Activated effector memory CD4-positive, alpha-beta T cell treated with Interleukin-2 at 50 U/mL for 16 hours (primary cell): Measurements from ENCODE around the gene XG.
"Not testable (repeated sequence)": the region's sequence is repeated elsewhere in the genome, so short reads cannot be mapped to it uniquely, and the experiment has no call there.

Experiments used
- DNase-seq: peaks from one replicate; pipeline ENCODE4 v3.0.0-alpha.2; 2020

The XG gene

DNA sequence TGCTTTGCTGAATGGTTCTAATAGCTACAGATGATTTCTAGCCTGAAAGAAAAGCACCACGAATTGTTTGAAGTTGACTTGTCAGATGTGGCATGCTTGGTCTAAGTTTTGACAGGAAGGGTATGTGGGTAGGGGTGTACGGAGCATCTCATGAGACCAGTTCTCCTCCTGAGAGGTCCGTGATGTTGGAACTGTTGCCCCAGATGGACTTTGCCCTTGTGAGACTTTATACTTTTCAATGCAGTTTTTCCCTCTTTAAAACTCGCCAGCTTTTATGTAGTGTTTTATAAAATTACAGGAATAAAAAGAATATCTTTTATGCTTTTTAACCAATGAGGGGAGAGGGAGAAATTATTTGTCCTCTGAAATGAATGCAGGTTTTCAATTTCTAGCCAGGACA lies 16.6 kb upstream of the XG start:
- no peak for DNase-seq

DNA sequence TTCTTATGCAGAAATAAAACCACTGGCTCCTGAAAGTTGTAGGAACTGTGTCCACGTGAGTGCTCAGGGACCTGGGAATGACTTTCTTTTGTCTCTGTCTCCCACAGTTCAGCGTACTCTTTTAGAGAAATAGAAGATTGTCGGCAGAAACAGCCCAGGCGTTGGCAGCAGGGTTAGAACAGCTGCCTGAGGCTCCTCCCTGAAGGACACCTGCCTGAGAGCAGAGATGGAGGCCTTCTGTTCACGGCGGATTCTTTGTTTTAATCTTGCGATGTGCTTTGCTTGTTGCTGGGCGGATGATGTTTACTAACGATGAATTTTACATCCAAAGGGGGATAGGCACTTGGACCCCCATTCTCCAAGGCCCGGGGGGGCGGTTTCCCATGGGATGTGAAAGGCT lies 11.2 kb upstream of the XG start:
- no peak for DNase-seq

DNA sequence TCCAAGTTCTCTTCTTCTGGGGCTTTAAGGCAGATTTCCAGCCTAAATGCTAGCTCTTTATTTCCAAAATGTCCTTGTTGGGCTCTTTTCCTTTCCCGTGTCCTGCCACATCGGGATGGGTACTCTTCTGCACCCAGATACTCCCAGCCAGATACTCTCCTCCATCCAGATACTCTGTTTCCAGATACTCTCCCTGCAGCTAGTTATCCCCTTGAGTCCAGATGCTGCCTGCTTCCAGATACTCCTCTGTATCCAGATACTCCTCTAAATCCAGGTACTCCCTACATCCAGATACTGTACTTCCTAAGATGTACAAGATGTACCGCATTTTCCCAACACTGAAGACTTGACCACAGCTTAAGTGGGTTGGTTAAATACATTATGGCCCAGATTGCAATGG lies 10.5 kb upstream of the XG start:
- DNase-seq: no peak

DNA sequence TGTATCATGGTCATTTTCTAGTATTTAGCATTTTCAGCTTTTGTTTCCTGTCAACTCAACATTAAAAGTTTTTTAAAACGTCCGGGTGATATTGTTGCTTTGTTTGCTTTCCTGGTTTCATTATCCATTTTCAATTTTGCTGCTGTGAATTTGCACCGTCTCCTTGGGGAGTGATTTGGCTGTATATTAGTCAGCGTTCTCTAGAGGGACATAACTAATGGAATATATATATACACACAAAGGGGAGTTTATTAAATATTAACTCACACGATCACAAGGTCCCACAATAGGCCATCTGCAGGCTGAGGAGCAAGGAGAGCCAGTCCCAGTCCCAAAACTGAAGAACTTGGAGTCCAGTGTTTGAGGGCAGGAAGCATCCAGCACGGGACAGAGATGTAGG lies 5.6 kb upstream of the XG start:
- DNase-seq: not testable (repeated sequence)

DNA sequence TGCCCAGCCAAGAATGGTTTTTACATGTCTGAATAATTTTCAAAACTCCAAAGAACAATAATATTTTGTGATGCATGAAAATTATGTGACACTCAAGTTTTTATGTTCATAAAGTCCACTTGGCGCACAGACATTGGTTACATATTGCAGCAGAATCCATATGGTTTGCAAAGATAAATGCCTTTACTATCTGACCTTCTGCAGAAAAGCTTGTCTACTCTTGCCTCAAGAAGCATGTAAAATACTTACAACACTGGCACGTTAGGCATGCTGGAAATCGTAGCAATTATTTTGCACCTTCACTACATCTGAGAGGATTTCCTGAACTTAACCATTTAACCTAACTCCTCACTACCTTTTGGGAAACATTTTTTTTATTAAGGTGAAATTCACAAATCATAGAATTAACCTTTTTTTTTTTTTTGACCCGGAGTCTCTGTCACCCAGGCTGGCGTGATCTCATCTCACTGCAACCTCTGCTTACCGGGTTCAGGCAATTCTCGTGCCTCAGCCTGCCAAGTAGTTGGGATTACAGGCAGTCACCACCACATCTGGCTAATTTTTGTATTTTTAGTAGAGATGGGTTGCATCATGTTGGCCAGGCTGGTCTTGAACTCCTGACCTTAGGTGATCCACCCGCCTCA lies 3.5 kb upstream of the XG start:
- DNase-seq: no peak

DNA sequence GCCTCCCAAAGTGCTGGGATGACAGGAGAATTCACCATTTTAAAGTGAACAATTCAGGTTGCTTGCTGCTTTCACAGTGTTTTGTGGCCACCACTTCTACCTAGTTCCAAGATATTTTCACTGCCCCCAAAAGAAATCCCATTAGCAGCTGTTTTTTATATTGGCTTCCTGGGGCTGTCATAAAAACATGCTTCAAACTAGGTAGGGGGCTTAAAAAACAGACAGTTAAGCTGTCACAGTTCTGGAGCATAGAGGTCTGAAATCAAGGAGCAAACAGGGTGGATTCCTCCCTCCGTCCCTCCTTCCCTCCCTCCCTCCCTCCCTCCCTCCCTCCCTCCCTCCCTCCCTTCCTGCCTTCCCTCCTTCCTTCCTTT lies 3.0 kb upstream of the XG start:
- no peak for DNase-seq

DNA sequence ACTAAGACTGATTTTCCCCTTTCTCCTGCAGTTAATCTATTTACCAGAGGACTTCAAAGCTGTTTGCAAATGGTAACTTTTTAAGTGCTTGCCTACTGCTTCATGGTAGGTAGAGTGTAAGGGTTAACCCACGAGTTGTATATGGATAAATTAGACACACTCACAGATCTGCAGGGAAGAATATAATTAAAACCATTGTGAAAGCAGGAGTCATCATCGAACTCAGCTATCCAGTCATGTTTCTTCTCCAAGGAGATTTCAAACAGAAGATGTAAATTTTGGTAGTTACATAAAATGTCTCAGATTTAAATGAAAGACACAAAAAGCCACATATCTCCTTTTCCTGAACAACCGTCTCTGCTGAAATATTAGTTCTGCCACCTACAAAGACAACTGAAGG lies 549 bp upstream of the XG start:
- no peak for DNase-seq

DNA sequence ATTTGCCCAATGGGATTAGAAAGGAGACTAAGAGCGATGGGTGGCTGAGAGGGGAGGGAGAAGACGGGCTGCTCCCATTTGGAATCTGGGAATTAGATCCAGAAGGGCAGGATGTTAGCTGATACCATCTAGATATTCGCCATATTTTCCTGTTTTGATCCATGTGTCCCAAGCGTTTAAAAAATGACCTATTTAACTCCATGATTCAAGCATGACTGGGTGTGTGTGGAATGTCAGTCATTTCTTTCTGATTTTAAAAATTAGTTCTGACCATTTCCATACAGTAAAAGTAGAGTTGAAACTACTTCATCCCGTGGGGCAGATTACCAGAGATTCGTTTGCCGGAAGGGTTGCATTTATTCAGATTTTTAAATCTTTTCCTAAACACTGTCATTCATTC lies 601 bp downstream of the XG start:
- not testable (repeated sequence) for DNase-seq

DNA sequence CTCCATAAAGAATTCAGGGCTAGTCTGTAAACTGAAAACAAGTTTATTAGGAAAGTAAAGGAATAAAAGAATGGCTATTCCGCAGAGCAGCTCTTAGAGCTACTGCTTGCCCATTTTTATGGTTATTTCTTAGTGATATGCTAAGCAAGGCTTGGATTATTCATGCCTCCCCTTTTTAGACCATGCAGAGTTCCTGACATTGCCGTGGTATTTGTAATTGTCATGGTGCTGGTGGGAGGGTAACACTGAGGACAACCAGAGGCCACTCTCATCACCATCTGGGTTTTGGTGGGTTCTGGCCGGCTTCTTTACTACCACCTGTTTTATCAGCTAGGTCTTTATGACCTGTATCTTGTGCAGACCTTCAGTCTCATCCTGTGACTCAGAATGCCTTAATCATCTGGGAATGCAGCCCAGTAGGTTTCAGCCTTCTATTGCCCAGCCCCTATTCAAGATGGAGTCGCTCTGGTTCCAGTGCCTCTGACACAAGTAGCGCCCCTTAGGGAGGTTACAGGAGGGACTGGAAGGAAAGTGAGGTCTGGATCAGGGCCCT lies 3.4 kb downstream of the XG start:
- DNase-seq: not testable (repeated sequence)

DNA sequence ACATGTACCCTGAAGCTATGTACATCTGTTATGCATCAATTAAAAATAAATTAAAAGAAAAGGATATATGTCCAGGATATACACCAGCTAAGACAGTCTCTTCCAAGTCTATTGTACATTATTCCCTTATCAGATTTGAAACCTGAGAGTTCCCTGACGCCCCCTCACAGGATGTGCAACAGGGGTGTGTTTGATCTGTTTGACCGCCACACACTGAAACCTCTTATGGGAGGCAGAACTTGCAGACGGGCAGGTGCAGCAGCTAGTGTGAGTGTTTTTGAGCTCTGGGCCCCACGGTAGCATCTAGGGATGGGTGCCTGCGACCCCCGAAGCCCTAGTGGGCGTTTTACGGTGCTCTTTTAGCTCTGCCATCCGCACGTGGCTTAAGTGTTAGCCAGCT lies 4.7 kb downstream of the XG start:
- no peak for DNase-seq

DNA sequence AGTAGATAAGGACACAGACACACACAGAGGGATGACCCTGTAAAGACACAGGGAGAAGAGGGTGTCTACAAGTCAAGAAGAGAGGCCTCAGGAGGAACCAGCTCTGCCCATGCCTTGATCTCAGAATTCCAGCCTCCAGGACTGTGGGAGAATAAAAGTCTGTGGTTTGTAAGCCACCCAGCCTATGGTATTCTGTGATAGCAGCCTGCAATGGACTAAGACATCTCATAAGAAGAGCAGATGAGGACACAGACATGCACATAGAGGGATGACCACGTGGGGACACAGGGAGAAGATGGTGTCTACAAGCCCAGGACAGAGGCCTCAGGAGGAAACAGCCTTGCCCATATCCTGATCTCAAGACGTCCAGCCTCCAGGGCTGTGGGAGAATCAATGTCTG lies 9.4 kb downstream of the XG start:
- DNase-seq: no peak

DNA sequence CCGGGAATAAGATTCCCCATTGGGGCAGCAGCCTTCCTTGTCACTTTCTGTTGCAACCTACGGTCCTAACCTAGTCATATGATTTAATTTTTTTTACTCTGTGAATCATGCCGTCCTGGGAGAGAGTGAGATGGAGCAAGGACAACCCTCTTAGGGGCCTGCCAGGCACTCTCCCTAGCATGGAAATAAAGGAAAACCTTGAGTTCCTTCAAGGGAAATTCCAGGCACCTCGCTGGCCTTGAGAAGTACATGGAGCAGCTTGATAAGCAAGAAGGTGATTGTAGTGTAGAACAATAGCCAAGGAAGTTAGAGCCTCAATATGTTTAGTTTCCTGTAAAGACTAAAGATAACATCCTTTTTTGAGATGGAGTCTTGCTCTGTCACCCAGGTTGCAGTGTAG lies 10.8 kb downstream of the XG start:
- DNase-seq: not testable (repeated sequence)

DNA sequence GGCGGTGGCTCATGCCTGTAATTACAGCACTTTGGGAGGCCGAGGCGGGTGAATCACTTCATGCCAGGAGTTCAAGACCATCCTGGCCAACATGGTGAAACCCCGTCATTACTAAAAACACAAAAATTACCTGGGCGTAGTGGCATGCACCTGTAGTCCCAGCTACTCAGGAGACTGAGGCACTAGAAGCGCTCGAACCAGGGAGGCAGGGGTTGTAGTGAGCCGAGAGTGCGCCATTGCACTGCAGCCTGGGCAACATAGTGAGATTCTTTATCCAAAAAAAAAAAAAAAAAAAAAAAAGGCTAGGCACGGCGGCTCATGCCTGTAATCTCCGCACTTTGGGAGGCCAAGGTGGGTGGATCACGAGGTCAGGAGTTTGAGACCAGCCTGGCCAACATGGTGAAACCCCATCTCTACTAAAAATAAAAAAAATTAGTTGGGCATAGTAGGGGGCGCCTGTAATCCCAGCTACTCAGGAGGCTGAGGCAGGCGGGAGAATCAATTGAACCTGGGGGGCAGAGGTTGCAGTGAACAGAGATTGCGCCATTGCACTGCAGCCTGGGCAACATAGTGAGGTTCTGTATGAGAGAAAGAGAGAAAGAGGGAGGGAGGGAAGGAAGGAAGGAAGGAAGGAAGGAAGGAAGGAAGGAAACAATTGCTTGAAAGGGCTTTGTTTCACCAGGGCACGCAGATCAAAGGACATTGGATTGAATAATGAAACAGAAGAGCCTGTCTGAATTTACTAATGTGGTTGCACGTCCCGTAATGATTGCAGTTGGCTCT lies 13.1 kb downstream of the XG start:
- DNase-seq: not testable (repeated sequence)

DNA sequence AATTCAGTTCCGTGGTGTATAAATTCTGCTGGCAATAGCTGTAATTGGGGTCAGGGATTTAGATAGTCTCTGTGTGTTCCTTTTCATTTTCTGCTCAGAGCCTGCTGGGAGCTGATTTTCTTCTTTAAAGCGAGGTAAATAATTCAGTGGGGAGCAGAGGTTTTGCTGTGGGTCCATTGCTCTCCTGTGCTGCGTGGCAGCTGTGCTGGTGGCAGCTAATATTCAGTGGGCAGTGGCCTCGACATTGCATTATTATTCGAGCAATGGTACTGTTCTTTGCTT lies 13.7 kb downstream of the XG start:
- no peak for DNase-seq

DNA sequence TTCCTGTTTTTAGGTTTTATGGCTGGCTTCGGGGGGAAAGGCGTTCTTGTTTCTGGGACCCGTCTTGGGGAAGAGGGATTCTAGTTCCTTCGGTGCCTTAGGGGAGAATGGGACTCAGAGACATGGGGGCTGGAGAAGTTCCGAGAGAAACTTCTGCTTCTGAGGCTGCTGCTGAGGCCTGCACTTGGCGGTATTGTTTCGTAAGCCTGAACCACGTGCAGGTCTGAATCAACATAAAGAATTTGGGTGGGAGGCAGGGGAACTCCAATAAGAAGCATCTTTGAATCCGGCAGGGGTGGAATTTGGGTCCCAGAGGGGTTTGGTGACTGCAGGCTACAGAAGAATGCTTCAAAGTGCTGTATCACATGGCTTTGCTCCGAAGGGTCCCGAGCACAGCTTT lies 15.1 kb downstream of the XG start:
- no peak for DNase-seq

DNA sequence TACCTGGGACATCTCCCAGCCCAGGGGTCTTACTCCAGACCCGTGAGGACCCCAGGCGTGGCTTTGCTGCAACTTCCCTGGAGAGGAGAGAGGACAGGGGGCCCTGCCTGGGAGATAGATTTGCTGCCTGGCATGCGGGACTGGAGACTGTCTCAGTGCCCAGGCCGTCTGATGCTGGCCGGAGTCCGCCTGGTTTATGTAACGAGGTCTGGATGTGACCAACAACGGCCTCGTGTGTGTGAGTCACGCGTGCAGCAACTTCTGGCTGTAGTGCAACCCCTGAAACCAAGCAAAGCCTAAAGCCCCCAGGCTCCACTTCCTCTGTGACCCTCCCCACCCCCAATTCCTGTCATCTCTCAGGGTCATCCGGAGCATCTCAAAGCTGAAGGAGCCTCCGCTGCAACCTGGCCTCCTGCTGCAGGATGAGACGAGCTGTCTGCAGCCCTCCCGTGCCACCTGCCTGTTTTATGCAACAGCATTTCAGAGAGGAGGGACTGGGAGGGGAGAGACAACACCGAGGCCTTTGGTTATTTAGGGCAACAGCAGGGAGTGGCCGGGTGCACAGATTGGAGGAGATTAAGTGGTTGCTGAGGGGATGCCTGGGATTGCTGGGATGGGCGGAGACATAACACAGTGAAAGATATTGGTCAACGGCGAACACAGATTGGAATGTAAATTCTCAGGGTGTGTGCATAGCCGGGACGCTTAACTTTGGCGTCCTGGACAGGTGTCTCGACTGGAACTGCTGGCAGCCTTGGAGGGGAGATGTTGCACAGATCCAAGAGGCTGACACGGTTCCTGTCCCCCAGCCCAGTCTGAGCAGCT lies 16.0 kb downstream of the XG start:
- no peak for DNase-seq

DNA sequence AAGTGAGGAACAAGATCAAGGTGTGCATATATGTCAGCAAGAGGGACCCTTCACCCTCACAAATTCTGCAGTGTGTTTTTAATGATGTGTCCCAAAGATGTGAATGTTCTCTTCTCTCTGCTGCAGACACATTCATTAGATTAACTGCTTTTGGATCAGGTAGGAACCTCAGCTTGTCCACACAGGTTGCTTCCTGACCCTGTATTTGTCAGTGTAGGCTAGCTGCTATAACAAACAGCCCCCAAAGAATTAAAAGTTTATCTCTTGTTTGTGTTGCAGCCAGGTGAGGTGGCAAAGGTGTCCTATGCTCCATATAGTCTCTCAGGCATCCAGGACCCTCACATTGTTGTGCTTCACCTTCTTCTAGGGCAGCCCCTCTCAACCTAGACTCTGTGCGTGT lies 17.8 kb downstream of the XG start:
- DNase-seq: no peak

DNA sequence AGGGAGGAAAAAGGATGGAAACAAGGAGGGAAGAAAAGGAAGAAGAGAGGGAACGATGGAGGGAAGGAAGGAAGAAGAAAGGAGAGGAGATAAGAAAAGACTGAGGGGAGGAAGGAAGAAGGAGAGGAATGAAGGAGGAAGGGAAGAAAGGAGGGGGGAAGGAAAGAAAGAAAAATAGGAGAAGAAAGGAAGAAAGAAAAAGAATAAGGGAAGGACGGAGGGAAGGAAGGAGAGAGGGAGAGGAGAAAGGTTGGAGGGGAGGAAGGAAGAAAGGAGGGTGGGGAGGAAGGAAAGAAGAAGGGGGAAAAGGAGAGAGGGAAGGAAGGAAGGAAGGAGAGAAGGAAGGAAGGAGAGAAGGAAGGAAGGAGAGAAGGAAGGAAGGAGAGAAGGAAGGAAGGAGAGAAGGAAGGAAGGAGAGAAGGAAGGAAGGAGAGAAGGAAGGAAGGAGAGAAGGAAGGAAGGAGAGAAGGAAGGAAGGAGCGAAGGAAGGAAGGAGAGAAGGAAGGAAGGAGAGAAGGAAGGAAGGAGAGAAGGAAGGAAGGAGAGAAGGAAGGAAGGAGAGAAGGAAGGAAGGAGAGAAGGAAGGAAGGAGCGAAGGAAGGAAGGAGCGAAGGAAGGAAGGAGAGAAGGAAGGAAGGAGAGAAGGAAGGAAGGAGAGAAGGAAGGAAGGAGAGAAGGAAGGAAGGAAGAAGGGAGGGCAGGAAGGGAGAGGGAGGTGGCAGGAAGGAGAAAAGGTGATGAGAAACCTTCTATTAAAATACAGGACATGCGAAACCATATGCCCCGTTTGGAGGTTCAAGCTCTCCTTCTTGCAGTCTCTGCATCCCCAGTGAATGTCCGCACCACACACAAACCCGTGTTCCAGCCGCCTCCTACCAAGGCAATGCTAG lies 21.6 kb downstream of the XG start:
- DNase-seq: not testable (repeated sequence)

DNA sequence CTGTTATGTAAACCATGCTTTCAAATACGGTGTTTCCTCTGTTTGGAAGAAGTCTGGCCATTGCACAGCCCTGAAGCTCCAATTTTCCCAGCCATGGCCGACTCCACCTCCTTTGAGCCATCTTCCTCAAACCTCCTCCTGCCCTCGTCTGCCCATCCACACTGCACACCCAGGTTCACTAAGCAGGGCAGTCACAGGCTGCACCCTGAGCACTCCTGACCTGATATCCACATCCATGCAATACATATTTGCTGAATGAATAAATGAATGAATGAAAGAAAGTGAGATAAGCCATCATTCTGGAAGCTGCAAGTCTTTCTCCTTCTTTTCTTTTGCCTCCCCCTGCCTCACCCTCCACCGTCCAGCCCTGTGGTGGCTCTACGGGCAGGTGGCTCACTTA lies 22.2 kb downstream of the XG start:
- DNase-seq: no peak

DNA sequence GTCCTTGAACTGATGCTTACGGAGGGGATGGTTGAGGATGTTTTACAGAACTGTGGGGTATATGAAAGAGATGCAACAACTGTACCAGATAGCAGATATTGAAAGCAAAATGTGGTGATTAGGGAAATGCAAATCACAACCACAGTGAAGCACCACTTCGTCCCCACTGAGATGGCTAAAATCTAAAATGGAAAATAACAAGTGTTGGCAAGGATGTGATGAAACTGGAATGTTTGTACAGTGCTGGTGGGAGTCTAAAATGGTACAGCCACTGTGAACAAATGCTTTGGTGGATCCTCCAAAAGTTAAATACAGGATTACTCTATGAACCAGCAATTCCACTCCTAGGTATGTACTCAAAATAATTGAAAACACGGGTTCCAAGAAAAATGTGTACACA lies 22.9 kb downstream of the XG start:
- DNase-seq: no peak

DNA sequence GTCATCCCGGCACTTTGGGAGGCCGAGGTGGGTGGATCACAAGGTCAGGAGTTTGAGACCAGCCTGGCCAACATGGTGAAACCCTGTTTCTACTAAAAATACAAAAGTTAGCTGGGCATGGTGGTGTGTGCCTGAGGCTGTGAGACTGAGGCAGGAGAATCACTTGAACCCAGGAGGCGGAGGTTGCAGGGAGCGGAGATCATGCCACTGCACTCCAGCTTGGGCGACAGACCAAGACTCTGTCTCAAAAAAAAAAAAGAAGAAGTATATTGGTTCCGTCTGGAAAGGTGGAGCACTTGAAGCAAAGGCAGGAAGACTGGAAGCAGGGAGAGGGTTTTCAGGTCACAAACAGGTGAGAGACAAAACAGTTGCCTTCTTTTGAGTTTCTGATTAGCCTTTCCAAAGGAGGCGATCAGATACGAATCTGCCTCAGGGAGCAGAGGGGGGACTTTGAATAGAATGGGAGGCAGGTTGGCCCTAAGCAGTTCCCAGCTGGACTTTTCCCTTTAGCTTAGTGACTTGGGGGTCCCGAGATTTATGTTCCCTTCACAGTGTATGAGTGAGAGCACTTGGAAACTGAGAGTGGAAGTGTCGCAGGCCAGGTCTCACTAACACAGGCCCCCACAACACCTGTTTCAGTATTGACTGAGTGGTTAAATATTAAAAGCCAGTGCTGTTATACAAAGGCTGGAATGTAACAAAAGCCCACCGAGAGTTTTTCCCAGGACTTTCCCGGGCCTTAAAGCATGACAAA lies 28.8 kb downstream of the XG start:
- DNase-seq: not testable (repeated sequence)

DNA sequence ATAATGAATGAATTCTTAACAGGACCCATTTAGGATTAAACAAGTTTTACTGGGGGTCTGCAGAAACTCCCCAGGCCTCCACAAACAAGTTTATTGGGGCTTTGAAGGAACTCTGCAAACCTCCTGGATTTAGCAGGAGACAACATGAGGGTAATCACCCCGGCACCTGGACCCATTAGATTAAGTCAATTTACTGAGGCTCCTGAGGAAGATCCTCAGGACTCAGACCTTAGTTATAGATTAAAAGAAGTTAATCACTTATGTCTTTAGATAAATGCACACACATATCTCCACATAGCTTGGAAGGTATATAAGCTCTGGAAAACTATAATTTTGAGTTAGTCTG lies 29.4 kb downstream of the XG start:
- no peak for DNase-seq
